GM21723 (cell line): ENCODE data around the gene TTLL10.
"Not testable (repeated sequence)": the region's sequence is repeated elsewhere in the genome, so short reads cannot be mapped to it uniquely, and the experiment has no call there.

ENCODE experiments used
- ATAC-seq: cut with Tn5 transposase; IDR thresholded peaks from one replicate; pipeline ENCODE4 v1.9.1; 2021; ENCODE audit warnings: mild to moderate bottlenecking, moderate library complexity; ENCODE audit not compliant: unreplicated experiment

Gene TTLL10

GRCh38 chr1:1170215-1171091 is 3.2 kb upstream of the TTLL10 start:
- no peak for ATAC-seq

GRCh38 chr1:1171161-1171545 is 2.5 kb upstream of the TTLL10 start:
- ATAC-seq = no peak

- no peak for ATAC-seq
These were observed 1.9 kb upstream of the TTLL10 start for GRCh38 chr1:1171546-1172340.

GRCh38 chr1:1173061-1173792 is 453 bp upstream of the TTLL10 start:
- no peak for ATAC-seq

GRCh38 chr1:1175221-1176062 is 1.8 kb downstream of the TTLL10 start:
- no peak for ATAC-seq

- ATAC-seq = not testable (repeated sequence)
These were observed 2.5 kb downstream of the TTLL10 start for GRCh38 chr1:1176063-1176761.

GRCh38 chr1:1176931-1177330 is 3.3 kb downstream of the TTLL10 start:
- no peak for ATAC-seq

- ATAC-seq = no peak
These were observed 3.9 kb downstream of the TTLL10 start for GRCh38 chr1:1177452-1178206.

- ATAC-seq = no peak
These were observed 5.2 kb downstream of the TTLL10 start for GRCh38 chr1:1178794-1179331.

GRCh38 chr1:1179346-1179982 is 5.8 kb downstream of the TTLL10 start:
- ATAC-seq = no peak

GRCh38 chr1:1179983-1180861 is 6.5 kb downstream of the TTLL10 start:
- ATAC-seq = no peak

GRCh38 chr1:1181129-1181937 is 7.7 kb downstream of the TTLL10 start:
- ATAC-seq = no peak

- no peak for ATAC-seq
These were observed 8.3 kb downstream of the TTLL10 start for GRCh38 chr1:1181938-1182410.

- no peak for ATAC-seq
These were observed 9.0 kb downstream of the TTLL10 start for GRCh38 chr1:1182491-1183220.

- no peak for ATAC-seq
These were observed 9.6 kb downstream of the TTLL10 start for GRCh38 chr1:1183221-1183747.
